Peyer's patch (tissue), 4 donors: ENCODE measurements around the gene CACNA2D2. TPM values are rescaled to one million over a fixed set of nuclear protein-coding genes. Genes with fewer than 3 reads are reported as not detected.
A peak's percentile ranks its signal among the peaks of the same experiment; 100 is the strongest.

Source experiments
- DNase-seq, 3 donors: peaks; one replicate each; pipeline ENCODE4 v3.0.0-alpha.2; 2017 to 2019
- H3K27ac ChIP-seq, 4 donors: fragments of 200-600 bp; sonication (generic); one replicate each; pipeline ENCODE4 v1.5.1; 2016 to 2019
- H3K27me3 ChIP-seq, 2 donors: fragments of 200-600 bp; sonication (generic); one replicate each; pipeline ENCODE4 v1.5.1; 2019
- H3K36me3 ChIP-seq, 3 donors: fragments of 200-600 bp; sonication (generic); one replicate each; pipeline ENCODE4 v1.5.1; 2016 to 2019
- H3K4me1 ChIP-seq, 4 donors: fragments of 200-600 bp; sonication (generic); one replicate each; pipeline ENCODE4 v1.5.1; 2016 to 2019
- H3K4me3 ChIP-seq, 4 donors: fragments of 200-600 bp; sonication (generic); 1 replicate in 3 of 4; 2 replicates in 1 of 4; pipeline ENCODE4 v1.5.1; 2016 to 2019; ENCODE audit warnings: mild to moderate bottlenecking in 1 of 4
- H3K9me3 ChIP-seq, 4 donors: fragments of 200-600 bp; sonication (generic); one replicate each; pipeline ENCODE4 v1.5.1; 2016 to 2019; ENCODE audit warnings: mild to moderate bottlenecking in 1 of 4
- POLR2A ChIP-seq, 2 donors: fragments of 450-650 bp; IDR thresholded peaks; one replicate each; pipeline ENCODE4 v1.5.1; 2017; ENCODE audit warnings: antibody characterized with exemption in 2 of 2, mild to moderate bottlenecking in 2 of 2, moderate library complexity in 2 of 2
- total RNA-seq, 4 donors: library from RNA; depleted of rRNA; stranded (reverse); fragments of >200 nt; gene quantifications; one replicate each; pipeline ENCODE4 v1.1.0, GENCODE V29; 2016
- TF ChIP-seq, protein P1 (sequence below), 6 experiments: fragments of 450-650 bp in 4 of 6; fragments of 200-600 bp in 2 of 6; sonication (generic) in 1 of 6; IDR thresholded peaks; one replicate each; pipeline ENCODE4 v1.5.1; 2017 to 2019; ENCODE audit warnings: antibody characterized with exemption in 6 of 6, mild to moderate bottlenecking in 3 of 6, moderate library complexity in 1 of 6

Gene CACNA2D2
- total RNA-seq, 4 donors from 2014 or later = 0.88 to 5.8 (median 1.2) TPM

DNA sequence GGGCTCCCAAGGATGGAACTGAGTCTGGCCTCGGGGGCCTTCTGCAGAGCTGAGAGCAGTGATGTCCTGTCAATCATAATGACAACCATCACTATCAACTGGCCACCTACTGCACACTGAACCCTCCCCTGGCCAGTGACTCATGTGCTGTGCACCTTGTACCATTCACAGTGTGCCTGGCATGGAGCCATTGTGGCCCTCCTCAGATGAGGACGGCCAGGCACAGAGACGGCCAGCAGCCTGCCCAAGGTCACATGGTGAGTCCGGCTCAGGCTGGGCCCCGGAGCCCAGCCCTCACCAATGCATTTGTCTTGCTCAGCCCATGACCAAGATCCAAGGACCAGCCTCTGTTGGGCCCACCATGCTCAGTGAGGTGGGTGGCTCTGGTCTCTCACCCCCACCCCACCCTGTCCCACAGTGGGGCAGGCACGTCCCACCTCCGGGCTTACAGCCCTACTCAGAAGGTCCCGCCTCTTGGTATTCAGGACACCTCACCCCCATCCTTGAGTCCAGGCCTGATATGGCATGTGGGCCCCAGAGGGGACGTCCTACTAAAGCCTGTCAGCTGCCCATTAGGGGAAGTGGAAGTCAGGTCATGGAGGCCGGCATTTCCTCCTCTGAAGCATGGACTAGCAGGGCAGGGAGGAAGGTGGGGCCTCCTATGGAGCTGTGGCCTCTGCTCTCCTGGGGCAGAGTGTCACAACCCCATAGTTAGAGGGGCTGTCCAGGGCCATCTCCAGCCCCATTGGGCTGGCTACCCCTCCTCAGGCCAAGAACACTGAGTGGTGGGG is 108.2 kb downstream of the CACNA2D2 start:
- H3K27me3 ChIP-seq = no peaks in the 10 kb centered on the region
- peak in 2 of 3 donors; percentile 79 to 82 for DNase-seq
- H3K36me3 ChIP-seq = no peaks in the 10 kb centered on the region
- no peaks in the 10 kb centered on the region for H3K9me3 ChIP-seq
- no peak overlapping the region for H3K4me3 ChIP-seq
- no peak for TF ChIP-seq POLR2A (IDR thresholded peaks at IDR 0.05)
- TF ChIP-seq, protein P1, sequence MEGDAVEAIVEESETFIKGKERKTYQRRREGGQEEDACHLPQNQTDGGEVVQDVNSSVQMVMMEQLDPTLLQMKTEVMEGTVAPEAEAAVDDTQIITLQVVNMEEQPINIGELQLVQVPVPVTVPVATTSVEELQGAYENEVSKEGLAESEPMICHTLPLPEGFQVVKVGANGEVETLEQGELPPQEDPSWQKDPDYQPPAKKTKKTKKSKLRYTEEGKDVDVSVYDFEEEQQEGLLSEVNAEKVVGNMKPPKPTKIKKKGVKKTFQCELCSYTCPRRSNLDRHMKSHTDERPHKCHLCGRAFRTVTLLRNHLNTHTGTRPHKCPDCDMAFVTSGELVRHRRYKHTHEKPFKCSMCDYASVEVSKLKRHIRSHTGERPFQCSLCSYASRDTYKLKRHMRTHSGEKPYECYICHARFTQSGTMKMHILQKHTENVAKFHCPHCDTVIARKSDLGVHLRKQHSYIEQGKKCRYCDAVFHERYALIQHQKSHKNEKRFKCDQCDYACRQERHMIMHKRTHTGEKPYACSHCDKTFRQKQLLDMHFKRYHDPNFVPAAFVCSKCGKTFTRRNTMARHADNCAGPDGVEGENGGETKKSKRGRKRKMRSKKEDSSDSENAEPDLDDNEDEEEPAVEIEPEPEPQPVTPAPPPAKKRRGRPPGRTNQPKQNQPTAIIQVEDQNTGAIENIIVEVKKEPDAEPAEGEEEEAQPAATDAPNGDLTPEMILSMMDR (IDR thresholded peaks at IDR 0.05) = no peak
- H3K4me1 ChIP-seq = peaks cover 0 to 14% (median 4%) of the 10 kb centered on the region in 4 donors
- H3K27ac ChIP-seq = peak overlapping the region in 1 of 4 donors; percentile 4

DNA sequence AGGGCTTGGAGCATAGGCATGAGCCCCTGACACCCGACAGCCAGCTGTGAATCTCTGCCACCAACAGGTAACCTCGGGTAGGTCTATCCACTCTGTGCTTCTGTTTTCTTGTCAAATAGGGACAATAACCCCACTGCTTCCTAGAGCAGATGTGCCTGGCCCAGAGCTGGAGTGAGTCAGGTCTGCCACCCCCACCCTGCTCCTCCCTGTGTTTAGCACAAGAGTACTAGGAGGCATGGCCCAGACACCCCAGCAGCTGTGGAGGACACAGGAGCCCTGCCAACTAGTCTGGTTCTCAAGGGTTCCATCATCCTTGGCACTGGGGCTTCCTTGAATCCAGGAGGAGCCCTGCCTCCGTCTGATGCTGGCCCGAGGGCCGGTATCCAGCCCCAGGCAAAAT is 110.4 kb downstream of the CACNA2D2 start:
- Histone ChIP-seq H3K27me3 (no peaks in the 10 kb centered on the region), H3K4me3 (no peak overlapping the region), H3K27ac (no peak overlapping the region), H3K36me3 (no peaks in the 10 kb centered on the region), H3K4me1 (peaks cover 0 to 14% (median 4%) of the 10 kb centered on the region in 4 donors), H3K9me3 (no peaks in the 10 kb centered on the region)
- DNase-seq = no peak
- no peak for TF ChIP-seq POLR2A (IDR thresholded peaks at IDR 0.05)

DNA sequence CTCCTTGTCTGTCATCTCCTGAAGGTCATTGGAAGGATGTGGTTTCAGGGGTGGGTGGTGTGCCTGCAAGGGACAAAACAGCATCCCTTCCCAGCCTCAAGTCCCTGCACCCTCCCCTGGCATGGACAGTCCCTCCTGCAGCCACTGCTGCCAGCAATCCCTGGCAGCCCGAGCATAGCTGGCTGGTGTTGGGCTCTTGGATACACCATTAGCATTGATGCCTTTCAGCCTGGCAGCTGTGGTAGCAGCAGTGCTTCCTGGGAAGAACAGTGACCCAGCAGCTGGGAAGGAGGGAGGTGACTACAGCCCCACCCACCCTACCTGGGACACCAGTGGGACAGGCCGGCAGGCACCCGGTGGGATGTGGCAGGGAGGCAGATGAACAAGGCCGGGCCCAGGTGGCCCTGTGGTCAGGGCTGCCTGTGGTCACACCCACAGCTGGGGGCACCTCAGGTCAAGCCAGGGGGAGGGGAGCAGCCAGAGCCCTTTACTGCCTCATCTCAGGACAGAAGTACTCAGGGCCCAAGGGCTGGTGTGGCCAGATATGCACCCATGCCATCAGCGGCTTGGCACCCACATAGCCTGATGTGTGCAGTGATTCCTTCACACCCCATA is 111.2 kb downstream of the CACNA2D2 start:
- TF ChIP-seq, protein P1 (IDR thresholded peaks at IDR 0.05) = no peak
- TF ChIP-seq POLR2A (IDR thresholded peaks at IDR 0.05) = no peak
- H3K36me3 ChIP-seq = no peaks in the 10 kb centered on the region
- H3K4me3 ChIP-seq = no peak overlapping the region
- no peaks in the 10 kb centered on the region for H3K9me3 ChIP-seq
- no peak overlapping the region for H3K27ac ChIP-seq
- no peaks in the 10 kb centered on the region for H3K27me3 ChIP-seq
- peaks cover 0 to 14% (median 4%) of the 10 kb centered on the region in 4 donors for H3K4me1 ChIP-seq
- DNase-seq = peak in 1 of 3 donors; percentile 54

DNA sequence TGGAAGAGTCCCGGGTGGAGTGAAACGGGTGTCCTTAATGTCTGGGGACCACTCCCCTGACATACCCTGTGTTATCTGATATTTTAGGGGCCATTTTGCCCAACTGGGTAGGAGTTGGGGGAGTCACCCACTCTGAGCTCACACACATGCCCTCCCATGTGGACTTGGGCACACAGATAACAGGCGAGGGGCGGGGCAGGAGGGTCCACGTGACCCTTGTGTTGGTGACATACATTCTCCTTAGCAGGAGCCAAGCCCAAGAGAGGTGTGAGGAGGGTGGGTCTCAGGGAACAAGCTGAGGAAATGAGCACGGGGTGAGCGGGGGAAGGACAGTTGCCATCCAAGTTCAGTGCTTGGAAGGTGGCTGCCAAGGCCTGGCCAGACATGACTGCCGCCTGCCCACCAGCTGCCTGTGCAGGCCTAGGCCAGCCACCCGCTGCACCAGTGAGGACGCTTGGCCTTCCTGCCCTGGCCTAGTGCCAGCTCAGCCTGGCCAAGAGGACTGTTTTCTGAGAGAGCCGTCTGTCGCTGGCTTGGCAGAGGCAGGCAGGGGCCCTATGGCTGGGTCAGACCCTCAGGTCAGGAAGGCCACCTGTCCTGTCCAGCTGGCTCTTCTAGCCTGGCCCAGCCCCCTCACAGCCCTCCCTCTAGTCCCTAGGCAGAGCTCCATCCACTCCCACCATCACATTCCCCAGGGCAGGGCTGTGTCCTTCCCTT is 112.8 kb downstream of the CACNA2D2 start:
- DNase-seq = peak in 2 of 3 donors; percentile 81 to 83
- Histone ChIP-seq H3K27me3 (no peaks in the 10 kb centered on the region), H3K4me1 (peaks cover 0 to 14% (median 4%) of the 10 kb centered on the region in 4 donors), H3K36me3 (no peaks in the 10 kb centered on the region), H3K4me3 (no peak overlapping the region), H3K27ac (peak overlapping the region in 2 of 4 donors; percentile 51 to 70), H3K9me3 (no peaks in the 10 kb centered on the region)
- no peak for TF ChIP-seq POLR2A (IDR thresholded peaks at IDR 0.05)
- TF ChIP-seq, protein P1 (IDR thresholded peaks at IDR 0.05) = no peak

DNA sequence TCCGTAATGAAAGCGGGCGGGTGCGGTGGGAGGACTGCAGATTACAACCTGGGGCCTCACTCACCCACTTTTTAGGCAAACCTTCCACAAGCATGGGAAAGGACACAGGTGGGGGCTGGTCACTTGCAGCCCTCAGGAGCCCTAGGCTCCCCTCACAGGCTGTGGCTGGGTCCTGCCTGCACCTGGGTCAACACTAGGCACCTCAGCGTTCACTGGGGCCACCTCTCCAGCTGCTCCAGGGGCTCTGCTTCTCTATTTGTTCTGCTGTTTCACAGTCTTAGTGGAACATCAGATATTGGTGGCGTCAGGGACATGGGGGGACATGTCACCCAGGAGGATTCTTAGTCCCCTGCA is 114.0 kb downstream of the CACNA2D2 start:
- no peak for DNase-seq
- H3K27me3 ChIP-seq = no peaks in the 10 kb centered on the region
- no peak overlapping the region for H3K4me3 ChIP-seq
- H3K36me3 ChIP-seq = no peaks in the 10 kb centered on the region
- H3K9me3 ChIP-seq = no peaks in the 10 kb centered on the region
- TF ChIP-seq POLR2A (IDR thresholded peaks at IDR 0.05) = no peak
- TF ChIP-seq, protein P1 (IDR thresholded peaks at IDR 0.05) = no peak
- peaks cover 0 to 14% (median 4%) of the 10 kb centered on the region in 4 donors for H3K4me1 ChIP-seq
- H3K27ac ChIP-seq = no peak overlapping the region
